Type B pancreatic cell (in vitro differentiated cells): ENCODE data around the gene CENPM. TPM values are rescaled to one million over a fixed set of nuclear protein-coding genes. Genes with fewer than 3 reads are reported as not detected.

Experiments used
- DNase-seq: peaks from one replicate; pipeline ENCODE4 v3.0.0; 2021; ENCODE audit warnings: mixed read lengths; ENCODE audit not compliant: unreplicated experiment; ENCODE audit errors: extremely low spot score
- H3K27ac Mint-ChIP-seq: 2 replicates; pipeline ENCODE4 v1.8.0; 2021; ENCODE audit warnings: mild to moderate bottlenecking, mixed read lengths
- H3K27me3 Mint-ChIP-seq: 2 replicates; pipeline ENCODE4 v1.8.0; 2021; ENCODE audit warnings: mixed read lengths
- H3K36me3 Mint-ChIP-seq: 2 replicates; pipeline ENCODE4 v1.8.0; 2021; ENCODE audit warnings: mixed read lengths
- H3K4me1 Mint-ChIP-seq: one replicate; pipeline ENCODE4 v1.8.0; 2021; ENCODE audit warnings: mixed read lengths; ENCODE audit not compliant: unreplicated experiment
- H3K4me3 Mint-ChIP-seq: 2 replicates; pipeline ENCODE4 v1.8.0; 2021; ENCODE audit warnings: mild to moderate bottlenecking, mixed read lengths
- H3K9me3 Mint-ChIP-seq: 2 replicates; pipeline ENCODE4 v1.8.0; 2021; ENCODE audit warnings: mixed read lengths
- CTCF ChIP-seq: fragments of 200-600 bp; sonication (generic); conservative IDR thresholded peaks from 2 replicates; pipeline ENCODE4 v1.5.0; 2021; ENCODE audit warnings: antibody characterized with exemption, mild to moderate bottlenecking
- total RNA-seq: library from RNA; stranded (reverse); gene quantifications from 2 replicates; pipeline ENCODE4 v1.2.1, GENCODE V29; 2021; ENCODE audit warnings: low replicate concordance

Gene CENPM
- total RNA-seq, 1 donor from 2014 or later, result 29.4 TPM

- H3K4me1 Mint-ChIP-seq, result no peaks in the 10 kb centered on the region
- no peak for DNase-seq
- no peak for TF ChIP-seq CTCF
- H3K36me3 Mint-ChIP-seq, result peaks cover 5% of the 10 kb centered on the region
- H3K27me3 Mint-ChIP-seq, result peaks cover 33% of the 10 kb centered on the region
- H3K4me3 Mint-ChIP-seq, result peak overlapping the region; percentile 57
- no peak overlapping the region for H3K27ac Mint-ChIP-seq
- H3K9me3 Mint-ChIP-seq, result no peaks in the 10 kb centered on the region
These were observed 38.3 kb downstream of the CENPM start for GRCh38 chr22:41908411-41909309.

- H3K27me3 Mint-ChIP-seq, result peaks cover 25% of the 10 kb centered on the region
- no peak overlapping the region for H3K27ac Mint-ChIP-seq
- peaks cover 5% of the 10 kb centered on the region for H3K36me3 Mint-ChIP-seq
- no peak for DNase-seq
- no peak overlapping the region for H3K4me3 Mint-ChIP-seq
- H3K9me3 Mint-ChIP-seq, result no peaks in the 10 kb centered on the region
- H3K4me1 Mint-ChIP-seq, result no peaks in the 10 kb centered on the region
- TF ChIP-seq CTCF, result no peak
These were observed 39.2 kb downstream of the CENPM start for GRCh38 chr22:41907436-41908401.

- no peak for DNase-seq
- no peak for TF ChIP-seq CTCF
- H3K27me3 Mint-ChIP-seq, result peaks cover 16% of the 10 kb centered on the region
- H3K4me3 Mint-ChIP-seq, result no peak overlapping the region
- H3K9me3 Mint-ChIP-seq, result no peaks in the 10 kb centered on the region
- peaks cover 5% of the 10 kb centered on the region for H3K36me3 Mint-ChIP-seq
- no peak overlapping the region for H3K27ac Mint-ChIP-seq
- no peaks in the 10 kb centered on the region for H3K4me1 Mint-ChIP-seq
These were observed 40.1 kb downstream of the CENPM start for GRCh38 chr22:41906822-41907221.

- Mint-ChIP-seq H3K4me3 (no peak overlapping the region), H3K9me3 (no peaks in the 10 kb centered on the region), H3K27ac (peak overlapping the region; percentile 11), H3K36me3 (peaks cover 5% of the 10 kb centered on the region), H3K27me3 (peaks cover 9% of the 10 kb centered on the region), H3K4me1 (no peaks in the 10 kb centered on the region)
- no peak for DNase-seq
- TF ChIP-seq CTCF, result no peak
These were observed 41.3 kb downstream of the CENPM start for GRCh38 chr22:41905411-41906202.
